ENCODE results near the gene KCNK6. TPM values are rescaled to one million over a fixed set of nuclear protein-coding genes. Genes with fewer than 3 reads are reported as not detected.

Gene KCNK6
- total RNA-seq, 1 experiment from 2014 or later: 18.3 TPM

- DNase-seq (ENCODE audit: low spot score) (no peak), ATAC-seq (peak; percentile 36; the same call in 1 of the 2 replicates)
- no peaks in the 10 kb centered on the region for H3K36me3 Mint-ChIP-seq
- peaks cover 23% of the 10 kb centered on the region for H3K27me3 Mint-ChIP-seq (ENCODE audit: low read depth)
- POLR2A ChIA-PET: no interaction called here
- CTCF ChIA-PET: interaction anchor here (0.7 to 1.2 kb wide), 8 partner anchors 10 to 210 kb away, joined by 3 to 5 read pairs (median 3); partner anchors contain the start of genes CATSPERG, FAM98C and PSMD8
- H3K4me3 Mint-ChIP-seq: no peak overlapping the region
- no peaks in the 10 kb centered on the region for H3K9me3 Mint-ChIP-seq
- no peaks in the 10 kb centered on the region for H3K4me1 Mint-ChIP-seq
- H3K27ac Mint-ChIP-seq: no peak overlapping the region
- TF ChIP-seq AFF4 (CRISPR knock-in tag; IDR thresholded peaks at IDR 0.05; ENCODE audit: borderline replicate concordance) (no peak), NR2C2 (CRISPR knock-in tag; IDR thresholded peaks at IDR 0.05) (no peak), ZNF416 (CRISPR knock-in tag; IDR thresholded peaks at IDR 0.05) (no peak), FOXJ3 (CRISPR knock-in tag; IDR thresholded peaks at IDR 0.05; ENCODE audit: borderline replicate concordance) (no peak), CDX4 (CRISPR knock-in tag; IDR thresholded peaks at IDR 0.05; ENCODE audit: borderline replicate concordance) (no peak), ZNF423 (CRISPR knock-in tag; IDR thresholded peaks at IDR 0.05) (no peak), GTF2I (CRISPR knock-in tag; conservative IDR thresholded peaks at IDR 0.05) (no peak), NFYB (CRISPR knock-in tag; conservative IDR thresholded peaks at IDR 0.05; ENCODE audit: low read depth) (no peak)
These were observed 32.3 kb downstream of the KCNK6 start for GRCh38 chr19:38351865-38352395.

- ChIA-PET CTCF (interaction anchor here (0.8 to 1.5 kb wide), 4 partner anchors 17 to 109 kb away, joined by 3 to 4 read pairs (median 3); partner anchors contain the start of genes CATSPERG, KCNK6 and PSMD8), POLR2A (no interaction called here)
- Mint-ChIP-seq H3K4me3 (no peak overlapping the region), H3K27ac (peak overlapping the region; percentile 24; the same call in 1 of the 2 replicates), H3K27me3 (ENCODE audit: low read depth) (peaks cover 30% of the 10 kb centered on the region), H3K9me3 (no peaks in the 10 kb centered on the region), H3K36me3 (no peaks in the 10 kb centered on the region), H3K4me1 (no peaks in the 10 kb centered on the region)
- DNase-seq (ENCODE audit: low spot score) (no peak), ATAC-seq (no peak)
- no peak for TF ChIP-seq SMAD3 (CRISPR knock-in tag; IDR thresholded peaks at IDR 0.05; ENCODE audit: borderline replicate concordance)
- TF ChIP-seq ATF2 (CRISPR knock-in tag; IDR thresholded peaks at IDR 0.05; ENCODE audit: borderline replicate concordance, low read depth): no peak
- TF ChIP-seq E2F4 (CRISPR knock-in tag; IDR thresholded peaks at IDR 0.05; ENCODE audit: borderline replicate concordance, low read depth): no peak
- TF ChIP-seq CREM (CRISPR knock-in tag; IDR thresholded peaks at IDR 0.05): no peak
- no peak for TF ChIP-seq AR (CRISPR knock-in tag; IDR thresholded peaks at IDR 0.05)
- no peak for TF ChIP-seq ZNF416 (CRISPR knock-in tag; IDR thresholded peaks at IDR 0.05)
- no peak for TF ChIP-seq CREB1 (CRISPR knock-in tag; IDR thresholded peaks at IDR 0.05)
- no peak for TF ChIP-seq ZNF532 (CRISPR knock-in tag; IDR thresholded peaks at IDR 0.05; ENCODE audit: borderline replicate concordance)
- no peak for TF ChIP-seq SP1 (CRISPR knock-in tag; conservative IDR thresholded peaks at IDR 0.05)
- no peak for TF ChIP-seq ERG (CRISPR knock-in tag; IDR thresholded peaks at IDR 0.05)
- no peak for TF ChIP-seq ELF4 (CRISPR knock-in tag; IDR thresholded peaks at IDR 0.05; ENCODE audit: low read depth)
- TF ChIP-seq CBFB (CRISPR knock-in tag; IDR thresholded peaks at IDR 0.05; ENCODE audit: low read depth): no peak
These were observed 33.0 kb downstream of the KCNK6 start for GRCh38 chr19:38352611-38353010.

All from WTC11 (cell line).